Stimulated activated CD8-positive, alpha-beta memory T cell treated with anti-CD3 and anti-CD28 coated beads, Interleukin-12 subunit alpha, Interleukin-12 subunit beta, amount 100 ng/mL, for 4 hours (primary cell): ENCODE results near the gene OXER1.

Source experiments
- DNase-seq: peaks from one replicate; pipeline ENCODE4 v3.0.0-alpha.2; 2020; ENCODE audit warnings: low read depth

Gene OXER1, protein sequence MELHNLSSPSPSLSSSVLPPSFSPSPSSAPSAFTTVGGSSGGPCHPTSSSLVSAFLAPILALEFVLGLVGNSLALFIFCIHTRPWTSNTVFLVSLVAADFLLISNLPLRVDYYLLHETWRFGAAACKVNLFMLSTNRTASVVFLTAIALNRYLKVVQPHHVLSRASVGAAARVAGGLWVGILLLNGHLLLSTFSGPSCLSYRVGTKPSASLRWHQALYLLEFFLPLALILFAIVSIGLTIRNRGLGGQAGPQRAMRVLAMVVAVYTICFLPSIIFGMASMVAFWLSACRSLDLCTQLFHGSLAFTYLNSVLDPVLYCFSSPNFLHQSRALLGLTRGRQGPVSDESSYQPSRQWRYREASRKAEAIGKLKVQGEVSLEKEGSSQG

DNA sequence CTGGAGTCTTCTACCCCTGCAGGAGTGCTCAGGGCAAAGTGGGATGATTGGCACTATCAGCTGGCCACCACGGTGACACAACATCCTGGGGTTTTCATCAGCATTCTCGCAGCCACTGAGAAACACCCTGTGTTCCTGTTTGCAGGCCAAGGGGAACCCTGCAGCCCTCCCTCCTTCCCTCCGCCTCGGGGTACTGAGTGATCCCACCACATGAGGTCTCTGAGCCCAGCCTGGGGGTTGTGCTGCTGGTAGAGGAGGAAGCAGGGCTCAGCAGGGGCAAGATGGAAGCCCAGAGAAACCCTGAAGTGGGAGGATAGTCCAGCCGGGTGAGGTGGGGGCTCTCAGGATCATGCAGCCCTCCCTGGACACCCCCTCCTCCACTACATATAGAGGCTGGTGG is at the start of gene OXER1:
TSS of gene OXER1 (minus strand) at position 40 of the 400 bp plus-strand sequence. CDS start 73 bp downstream, outside the sequence.
- DNase-seq: no peak

DNA sequence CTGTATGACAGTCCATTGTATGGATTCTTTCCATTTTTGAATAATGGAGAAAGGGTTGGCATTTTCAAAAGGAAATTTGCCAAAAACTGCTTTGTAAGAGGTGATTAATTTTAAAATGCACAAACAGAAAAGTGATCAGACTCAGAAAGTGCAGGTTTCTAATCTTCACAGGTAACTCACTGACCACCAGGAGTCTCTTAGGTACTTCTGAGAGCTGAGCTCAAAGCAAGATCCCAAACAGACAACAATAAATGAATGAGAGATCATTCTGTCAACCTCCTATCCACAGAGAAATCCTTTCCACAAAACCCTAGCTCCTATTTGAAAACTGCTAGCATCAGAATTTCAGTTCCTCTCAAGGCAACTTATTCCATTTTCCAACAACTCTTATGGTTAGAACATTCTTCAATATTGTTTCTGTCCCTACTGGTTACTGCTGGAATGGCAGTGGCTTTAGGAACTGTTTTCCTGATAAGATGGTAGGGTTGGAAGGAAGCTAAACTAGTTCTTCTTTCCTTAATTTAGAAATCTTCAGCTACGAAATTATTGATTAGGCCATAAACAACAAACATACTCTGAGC is 49.1 kb upstream of the OXER1 start:
- DNase-seq: no peak

DNA sequence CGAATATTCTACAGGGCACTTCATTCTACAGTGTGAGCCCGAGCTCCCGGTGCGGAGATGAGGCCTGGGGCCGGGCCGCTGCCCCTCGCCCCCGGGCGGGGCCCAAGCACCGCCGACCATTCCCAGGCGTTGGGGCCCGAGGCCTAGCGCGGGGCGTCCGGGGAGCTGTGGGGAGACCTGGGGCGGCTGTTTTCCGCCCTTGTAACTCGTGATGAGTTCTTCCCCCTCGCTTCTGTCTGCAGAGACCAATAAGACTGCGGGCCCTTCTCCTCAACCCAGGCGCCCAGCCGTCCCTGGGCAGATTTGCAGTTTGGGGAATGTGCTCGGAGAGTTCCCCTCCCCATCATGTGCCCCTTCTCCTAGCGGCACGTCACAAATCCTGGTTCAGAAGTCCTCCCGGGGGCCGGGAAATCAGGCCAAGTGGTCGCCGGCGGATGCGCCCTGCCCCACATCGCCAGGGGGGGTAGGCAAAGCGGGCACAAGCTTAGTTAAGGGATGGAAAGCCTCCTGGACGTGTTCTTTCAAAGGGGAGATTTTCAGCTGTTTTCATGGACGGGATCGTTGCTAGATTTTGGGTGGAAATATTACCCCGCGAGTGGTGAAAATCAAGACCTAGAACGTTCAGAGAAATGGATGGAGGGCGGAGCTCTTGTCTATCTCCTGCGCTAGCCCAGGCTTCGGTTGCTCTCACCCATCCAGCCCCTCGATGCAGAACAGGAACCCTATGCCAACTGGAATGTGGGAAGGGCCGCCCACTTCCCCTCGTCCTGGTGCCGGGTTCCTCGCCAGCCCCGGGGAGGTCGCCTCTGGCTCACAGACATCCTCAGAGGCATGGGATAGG is 47.3 kb upstream of the OXER1 start:
- DNase-seq: peak; percentile 32

DNA sequence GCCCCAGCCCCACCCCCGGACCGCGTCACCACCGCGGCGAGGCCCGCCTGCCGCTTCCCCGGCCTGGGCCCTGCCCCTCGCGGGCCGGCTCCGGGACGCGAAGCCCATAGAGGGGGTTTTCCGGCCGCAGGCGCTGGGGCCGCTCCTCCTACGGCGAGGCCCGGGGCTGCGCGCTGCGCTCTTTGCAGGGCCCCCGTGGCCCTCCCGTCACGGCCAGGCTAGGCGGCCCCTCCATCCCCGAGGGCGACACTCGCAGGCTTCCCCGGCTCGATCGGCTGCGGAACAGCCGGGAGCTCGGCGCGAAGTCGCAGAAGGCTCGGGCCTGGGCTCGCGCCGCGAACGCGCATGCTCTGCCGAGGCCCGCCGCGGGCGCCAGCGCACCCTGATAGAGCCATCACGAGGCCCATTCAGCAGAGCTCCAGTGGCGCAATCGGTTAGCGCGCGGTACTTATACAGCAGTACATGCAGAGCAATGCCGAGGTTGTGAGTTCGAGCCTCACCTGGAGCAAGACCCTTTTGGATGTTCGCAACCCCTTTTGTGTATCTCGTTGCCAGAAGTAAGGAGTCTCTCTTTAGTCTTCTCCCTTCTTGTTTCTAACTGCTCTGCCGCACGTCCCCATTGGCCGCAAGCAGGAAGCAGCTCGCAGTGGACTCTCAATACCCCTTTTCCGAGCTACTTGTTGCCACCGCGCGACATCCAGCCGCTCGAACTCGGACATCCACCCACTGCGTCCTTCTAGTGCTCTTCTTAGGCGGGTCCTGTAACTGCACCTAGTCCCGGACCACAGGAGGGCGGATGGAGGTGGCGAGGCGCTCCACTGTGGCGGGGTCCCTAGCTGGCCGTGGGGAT is 46.4 kb upstream of the OXER1 start:
- peak; percentile 89 for DNase-seq

DNA sequence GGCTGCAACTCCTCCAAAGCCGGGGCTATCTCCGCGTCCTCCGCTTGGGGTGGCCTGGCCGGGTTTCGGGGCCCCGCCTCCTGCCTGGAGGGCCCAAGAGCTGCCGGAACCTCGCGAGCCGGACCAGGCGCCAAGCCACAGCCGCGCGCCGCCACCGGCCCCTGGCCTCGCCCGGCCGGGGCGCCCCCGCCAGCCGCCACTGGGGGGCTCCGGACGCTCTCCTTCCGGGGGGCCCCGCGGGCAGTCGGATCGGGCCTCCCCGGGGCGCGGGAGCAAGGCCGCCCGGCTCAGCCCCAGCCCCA is 45.8 kb upstream of the OXER1 start:
- DNase-seq: no peak

DNA sequence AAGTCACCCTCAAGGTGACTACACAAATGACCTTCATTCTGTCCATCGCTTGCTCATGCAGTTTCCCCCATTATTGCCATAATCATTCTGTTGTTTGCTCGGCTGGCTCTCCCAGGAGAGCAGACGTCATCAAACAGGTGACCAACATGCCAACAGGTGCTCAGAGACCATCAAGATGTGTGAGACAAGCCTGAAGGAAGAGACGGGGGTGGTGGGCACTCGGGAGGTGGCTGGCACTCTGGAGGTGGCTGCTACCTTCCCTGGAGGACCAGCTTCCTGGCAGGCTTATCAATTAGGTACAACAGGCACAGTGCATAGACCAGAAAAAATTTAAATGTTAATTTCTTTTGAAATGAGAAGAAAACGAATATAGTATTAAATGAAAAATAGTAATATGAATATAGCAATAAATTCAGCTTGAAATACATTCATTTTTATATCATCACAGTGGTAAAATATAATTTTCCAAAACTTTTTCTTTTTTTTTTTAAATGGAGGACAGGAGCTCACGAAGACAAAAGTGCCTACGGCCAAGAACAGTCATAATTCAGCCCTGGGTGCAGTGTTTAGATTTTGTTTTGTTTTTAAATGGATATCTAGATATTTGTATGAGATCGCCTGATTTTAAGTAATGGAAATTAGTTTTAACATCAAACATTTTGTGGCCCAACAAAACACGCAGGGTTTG is 45.3 kb upstream of the OXER1 start:
- no peak for DNase-seq

DNA sequence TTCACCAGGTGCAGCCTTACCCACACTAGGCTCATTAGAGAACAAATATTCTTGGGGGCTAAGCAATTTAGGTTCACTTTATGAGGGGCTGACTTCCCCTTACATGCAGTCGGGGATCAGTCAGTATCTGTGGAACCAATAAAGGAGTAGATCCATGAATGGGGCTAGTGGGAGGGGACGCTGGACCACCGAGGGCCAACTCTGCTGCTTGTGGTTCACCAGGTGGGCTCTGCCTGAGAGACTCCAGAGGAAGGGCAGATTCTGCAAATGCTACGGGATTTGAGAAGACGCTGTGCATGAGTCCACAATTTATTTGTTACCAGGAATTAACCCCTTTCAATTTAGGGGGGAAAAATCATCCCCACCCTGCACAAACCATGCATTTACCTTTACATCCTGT is 44.4 kb upstream of the OXER1 start:
- DNase-seq: no peak

DNA sequence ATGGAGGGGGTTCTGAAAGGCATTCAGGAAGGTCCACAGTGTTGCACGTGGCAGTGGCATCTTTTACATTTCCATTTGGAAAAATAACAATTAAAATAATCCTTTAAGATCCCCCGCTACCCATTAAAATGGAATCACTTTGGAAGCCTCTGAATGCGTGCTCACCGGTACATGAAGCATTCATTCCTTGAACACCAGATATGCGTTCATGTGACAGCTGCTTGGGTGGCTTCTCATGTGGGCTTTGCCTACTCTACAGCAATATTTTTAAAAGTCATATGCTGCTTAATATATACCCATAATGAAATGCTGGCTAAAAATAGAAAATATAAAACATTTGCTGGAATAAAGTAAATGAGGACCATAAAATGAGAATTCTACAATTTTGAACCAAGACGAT is 42.9 kb upstream of the OXER1 start:
- no peak for DNase-seq

DNA sequence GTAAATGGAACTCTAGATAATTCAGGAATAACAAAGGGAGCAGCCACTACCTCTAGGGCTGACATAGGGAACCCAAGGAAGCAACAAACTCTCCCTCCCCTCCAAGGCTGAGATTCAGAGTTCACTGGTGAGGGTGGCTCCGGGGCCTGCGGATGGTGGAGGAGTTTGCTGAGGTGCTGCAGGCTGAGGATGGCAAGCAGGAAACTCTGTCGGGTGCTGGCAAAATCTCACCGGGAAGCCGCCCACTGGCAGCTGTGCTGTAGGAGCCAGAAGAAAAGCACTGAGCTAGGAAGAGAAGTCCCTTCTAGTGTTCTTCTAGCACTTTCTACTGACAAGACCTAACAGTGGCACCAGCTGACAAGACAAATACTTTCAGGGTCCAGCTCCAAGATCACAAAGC is 41.0 kb upstream of the OXER1 start:
- no peak for DNase-seq

DNA sequence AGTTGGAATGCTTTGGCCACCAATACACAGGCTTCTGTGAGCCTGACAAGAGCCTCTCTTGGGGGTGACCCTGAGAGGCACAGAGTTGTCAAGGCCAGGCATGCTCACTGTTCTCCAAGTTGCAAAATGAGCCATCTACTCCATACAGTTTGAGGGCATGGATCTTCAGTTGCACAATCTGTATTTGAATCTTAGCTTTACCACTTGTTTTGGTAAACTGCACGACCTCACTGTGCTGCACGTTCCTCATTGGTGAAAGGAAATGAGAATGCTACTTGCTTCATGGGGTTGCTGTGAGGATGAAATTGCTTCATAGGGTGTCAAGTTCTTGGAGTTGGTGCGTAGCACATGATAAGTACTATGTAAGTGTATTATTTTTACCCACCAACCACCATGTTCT is 40.4 kb upstream of the OXER1 start:
- DNase-seq: no peak

DNA sequence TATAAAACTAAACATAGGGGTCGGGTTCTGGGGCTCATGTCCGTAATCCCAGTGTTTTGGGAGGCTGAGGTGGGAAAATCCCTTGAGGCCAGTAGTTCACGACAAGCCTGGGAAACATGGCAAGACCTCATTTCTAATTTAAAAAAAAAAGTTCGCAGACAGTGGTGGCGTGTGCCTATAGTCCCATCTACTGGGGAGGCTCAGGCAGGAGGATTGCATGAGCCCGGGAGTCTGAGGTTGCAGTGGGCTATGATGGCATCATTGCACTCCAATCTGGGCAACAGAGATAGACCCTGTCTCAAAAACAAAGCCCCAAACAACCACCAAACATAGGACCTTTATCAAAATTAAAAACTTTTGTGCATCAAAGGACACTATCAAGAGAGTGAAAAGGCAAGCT is 38.2 kb upstream of the OXER1 start:
- no peak for DNase-seq

DNA sequence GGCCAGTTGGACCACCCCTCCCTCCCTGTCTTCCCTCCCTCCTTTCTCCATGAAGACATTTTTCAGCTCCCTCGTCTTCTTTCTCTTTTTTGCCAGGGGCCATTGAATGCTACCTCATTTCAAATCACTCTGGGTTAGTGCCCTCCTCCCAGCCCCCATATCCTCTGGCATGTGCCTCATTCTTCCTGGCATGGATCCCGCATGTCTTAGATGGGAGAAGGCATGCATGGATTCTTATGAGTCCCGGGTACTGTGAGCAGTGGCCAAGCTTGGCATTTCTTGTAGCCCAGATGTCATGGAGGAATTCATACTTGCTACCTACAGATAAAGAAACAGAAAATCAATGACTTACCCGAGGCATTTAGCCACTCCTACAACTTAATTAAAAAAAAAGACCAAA is 37.4 kb upstream of the OXER1 start:
- no peak for DNase-seq

DNA sequence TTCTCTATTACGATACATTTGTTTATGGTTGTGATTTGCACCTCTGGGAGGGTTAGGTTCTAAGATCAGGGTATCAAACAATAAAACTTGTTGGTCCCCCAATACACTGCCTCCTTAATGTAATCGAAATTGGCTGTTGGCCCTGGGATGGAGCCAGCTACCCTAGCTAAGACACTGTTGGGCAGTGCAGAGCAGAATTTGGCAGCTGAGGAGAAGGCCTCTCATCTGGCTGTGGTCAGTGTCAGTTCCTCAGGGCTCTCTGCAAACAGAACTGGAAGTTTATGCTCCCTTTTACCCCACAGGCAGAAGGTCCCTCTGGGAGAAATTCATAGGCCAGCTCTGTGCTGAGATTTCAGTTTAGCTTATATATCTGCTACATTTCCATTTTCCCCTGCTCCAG is 37.0 kb upstream of the OXER1 start:
- no peak for DNase-seq

DNA sequence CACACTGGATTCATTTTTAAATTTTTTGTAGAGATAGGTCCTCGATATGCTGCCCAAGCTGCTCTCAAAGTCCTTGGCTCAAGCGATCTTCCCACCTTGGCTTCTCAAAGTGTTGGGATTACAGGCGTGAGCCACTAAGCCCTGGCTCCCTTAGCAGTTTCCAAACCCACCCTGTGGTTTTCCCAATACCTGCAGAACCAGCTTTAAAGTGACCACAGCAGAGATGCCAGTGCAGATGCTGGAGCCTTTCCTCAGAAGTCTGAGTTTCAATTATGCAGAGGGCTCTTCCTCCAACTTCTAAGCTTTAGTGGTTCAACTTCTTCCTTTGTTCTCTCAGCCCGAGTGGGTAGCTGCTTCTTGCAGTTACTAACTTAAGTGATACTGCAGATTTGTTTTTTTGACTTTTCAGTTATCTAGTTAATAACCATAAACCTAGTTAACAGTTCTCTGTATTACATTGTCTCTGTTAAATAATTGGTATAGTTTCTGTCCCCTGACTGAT is 36.6 kb upstream of the OXER1 start:
- no peak for DNase-seq

DNA sequence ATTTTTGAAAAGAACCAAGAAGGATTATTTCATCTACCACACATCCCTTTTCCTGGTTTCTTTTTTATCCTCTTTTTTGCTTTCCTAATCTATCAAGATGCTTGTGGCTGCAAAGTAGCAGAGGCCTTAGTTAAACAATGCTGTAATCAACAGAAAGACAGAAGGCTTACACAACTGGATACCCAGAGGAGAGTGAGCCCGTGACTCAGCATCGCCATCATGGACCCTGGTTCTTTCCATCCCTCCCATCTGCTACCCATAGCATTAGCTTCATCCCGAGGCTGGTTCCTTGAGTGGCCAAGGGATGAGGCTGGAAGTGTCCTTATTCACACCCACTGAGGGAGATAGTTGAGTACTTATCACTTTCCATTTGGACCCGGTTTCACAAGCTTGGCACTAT is 35.9 kb upstream of the OXER1 start:
- DNase-seq: no peak

DNA sequence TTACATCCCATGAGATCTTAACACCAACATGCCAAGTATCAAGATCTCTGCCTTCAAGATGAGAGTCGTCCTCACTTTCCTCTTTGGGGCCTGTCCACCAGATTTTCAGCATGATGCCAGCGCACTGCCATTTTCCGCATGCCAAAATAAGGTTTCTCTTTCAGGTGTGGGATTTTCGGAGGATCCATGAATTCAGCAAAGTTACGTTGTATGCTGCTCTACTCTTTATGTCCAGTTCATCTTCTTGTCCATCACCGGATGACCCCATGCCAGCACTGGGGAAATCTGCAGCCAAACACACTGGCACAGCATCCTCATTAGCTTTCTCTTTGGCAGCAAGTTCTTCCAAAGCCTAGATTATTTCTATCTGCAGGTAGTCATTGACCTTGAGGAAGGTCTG is 33.3 kb upstream of the OXER1 start:
- DNase-seq: no peak

DNA sequence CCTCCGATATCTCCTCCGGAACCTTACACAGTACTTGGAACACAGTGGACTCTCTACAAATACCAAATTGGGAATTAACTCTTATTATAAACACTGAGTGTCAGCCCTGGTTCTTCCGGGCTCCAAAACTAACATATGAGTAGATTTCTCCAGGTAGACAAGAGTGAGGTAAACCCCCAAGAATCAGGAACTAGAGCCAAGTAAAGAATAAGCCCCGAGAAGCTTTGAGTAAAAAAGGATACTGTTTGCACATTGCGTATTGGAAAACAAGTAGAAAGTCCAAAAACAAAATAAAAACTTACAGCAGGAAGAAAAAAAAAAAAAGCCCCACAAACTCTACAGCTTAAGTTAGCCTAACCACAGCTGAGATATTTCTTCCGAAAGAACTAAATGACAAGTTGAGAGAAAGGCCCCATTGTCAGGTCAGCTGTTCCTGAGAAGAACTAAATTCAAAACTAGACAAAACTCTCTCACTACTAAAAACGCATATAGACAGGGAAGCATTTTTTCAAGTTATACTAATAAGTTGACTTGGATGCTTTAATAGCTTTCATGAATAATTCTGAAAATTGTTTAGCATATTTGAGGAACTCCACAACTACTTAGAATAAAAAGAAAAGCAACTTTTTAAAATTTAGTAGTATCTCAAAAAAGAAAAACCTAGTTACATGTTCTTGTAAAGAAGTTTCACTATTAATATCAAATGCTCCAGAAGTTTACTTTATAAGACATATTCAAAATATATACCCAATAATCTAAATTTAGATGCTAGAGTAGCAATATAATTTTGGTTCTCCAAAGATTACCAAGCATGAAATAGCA is 32.7 kb upstream of the OXER1 start:
- no peak for DNase-seq

DNA sequence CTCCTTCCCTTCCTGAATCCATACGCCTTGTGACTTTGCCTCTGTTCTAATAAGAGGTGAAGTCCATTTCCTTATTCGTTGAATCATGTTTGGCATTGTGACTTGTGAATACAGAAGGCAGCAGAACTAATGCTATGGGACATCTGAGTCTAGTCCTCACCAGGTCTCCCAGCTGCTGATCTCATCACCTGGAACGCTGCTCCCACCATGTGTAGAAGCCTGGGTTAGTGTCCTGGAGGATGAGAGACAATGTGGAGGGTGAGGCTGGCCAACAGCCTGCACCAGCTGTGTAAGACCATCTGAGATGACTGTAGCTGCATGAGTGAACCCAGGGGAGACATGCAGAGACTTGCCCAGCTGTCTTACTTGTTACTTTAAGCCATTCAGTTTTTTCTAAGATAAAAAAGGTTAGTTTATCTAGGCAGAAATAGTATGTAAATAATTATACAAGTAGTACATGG is 31.9 kb upstream of the OXER1 start:
- DNase-seq: no peak

DNA sequence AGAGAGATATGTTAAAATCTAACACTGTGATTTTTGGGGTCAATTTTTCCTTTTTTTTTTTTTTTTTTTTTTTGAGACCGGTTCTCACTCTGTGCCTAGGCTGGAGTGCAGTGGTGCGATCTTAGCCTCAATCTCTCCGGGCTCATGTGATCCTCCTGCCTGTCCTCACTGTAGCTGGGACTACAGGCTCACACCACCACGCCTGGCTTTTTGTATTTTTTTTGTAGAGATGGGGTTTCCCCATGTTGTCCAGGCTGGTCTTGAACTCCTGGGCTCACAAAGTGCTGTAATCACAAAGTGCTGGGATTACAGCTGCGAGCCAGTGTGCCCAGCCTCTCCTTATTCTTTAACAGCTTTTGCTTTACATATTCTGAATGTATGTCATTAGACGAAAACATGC is 31.3 kb upstream of the OXER1 start:
- DNase-seq: no peak

DNA sequence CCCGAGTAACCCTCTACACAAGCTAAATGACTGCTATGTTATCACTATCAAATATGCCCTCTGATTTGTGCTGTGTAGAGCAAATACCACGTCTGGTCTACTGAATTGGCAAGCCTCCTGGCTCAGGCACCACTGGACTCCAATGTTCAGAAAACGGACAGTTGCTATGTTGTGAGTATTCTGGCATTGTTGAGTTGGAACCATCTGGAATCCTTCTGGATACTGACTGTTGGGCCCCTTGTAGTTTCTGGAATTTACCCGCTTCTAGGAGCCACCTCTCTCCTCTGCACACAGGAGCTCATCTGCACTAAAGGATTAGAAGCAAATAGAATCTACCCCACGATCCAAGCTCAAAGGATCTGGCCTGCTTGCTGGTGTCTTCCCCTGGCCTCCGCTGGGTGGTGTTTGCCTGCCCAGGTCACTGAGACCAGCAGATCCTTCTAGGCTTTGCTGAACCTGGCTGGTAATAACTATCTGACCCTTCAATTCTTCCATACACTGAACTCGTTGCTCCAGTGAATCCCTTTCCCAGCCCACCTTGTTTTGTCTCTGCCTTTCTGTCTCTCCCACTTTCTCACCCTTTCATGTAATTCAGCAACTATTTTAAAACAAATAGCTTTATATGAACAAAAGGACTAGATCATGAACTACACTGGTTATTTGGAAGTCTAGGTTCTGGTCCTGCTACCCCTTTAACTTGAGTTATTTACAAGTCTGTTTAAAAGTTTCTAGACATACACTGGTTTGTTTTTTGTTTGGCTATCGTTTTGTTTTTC is 30.5 kb upstream of the OXER1 start:
- no peak for DNase-seq
